ENCODE data around the gene PEX14.

The PEX14 gene

DNA sequence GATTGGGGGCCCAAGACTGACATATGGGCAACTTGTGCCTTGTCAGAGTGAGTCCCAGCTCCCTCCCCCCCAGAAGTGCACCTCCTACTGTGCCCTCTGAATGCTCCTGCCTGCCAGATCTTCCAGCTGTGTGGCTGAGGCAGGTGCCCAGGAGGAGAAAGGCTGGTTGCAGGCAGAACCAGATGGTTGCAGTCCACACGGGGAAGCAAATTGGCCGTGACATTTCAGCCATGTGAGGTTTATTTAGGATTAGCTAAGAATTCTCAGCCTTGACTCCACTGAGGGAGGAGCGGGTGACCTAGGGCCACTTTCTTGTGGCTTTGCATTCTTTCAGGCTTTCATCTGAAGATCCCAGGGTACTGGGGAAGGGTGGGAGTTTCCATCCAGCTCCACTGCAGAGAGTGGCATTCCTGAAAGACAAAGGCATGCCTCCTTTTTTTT, 33.8 kb downstream of the PEX14 start:
- Histone ChIP-seq H3K4me1 (ENCODE audit: low read length) (peaks cover 15% of the 10 kb centered on the region), H2AFZ (ENCODE audit: low read depth, low read length) (no peak overlapping the region), H4K20me1 (ENCODE audit: insufficient read depth, low read length) (peaks cover 54% of the 10 kb centered on the region), H3K9ac (ENCODE audit: low read length) (no peak overlapping the region), H3K79me2 (ENCODE audit: low read length) (peaks cover 11% of the 10 kb centered on the region), H3K9me3 (ENCODE audit: insufficient read depth, low read length) (no peaks in the 10 kb centered on the region), H3K4me2 (ENCODE audit: low read length) (no peak overlapping the region), H3K27ac (ENCODE audit: low read length) (no peak overlapping the region), H3K4me3 (ENCODE audit: low read length) (no peak overlapping the region), H3K27me3 (ENCODE audit: low read depth, low read length) (no peaks in the 10 kb centered on the region), H3K36me3 (replicated peaks; ENCODE audit: low read depth, low read length) (no peaks in the 10 kb centered on the region)
- TF ChIP-seq CTCF (IDR thresholded peaks at IDR 0.05; ENCODE audit: low read depth, low read length), result no peak
- TF ChIP-seq EZH2phosphoT487 (IDR thresholded peaks at IDR 0.05; ENCODE audit: low read depth), result no peak

- H3K4me3 ChIP-seq (ENCODE audit: low read length), result no peak overlapping the region
- no peak overlapping the region for H3K27ac ChIP-seq (ENCODE audit: low read length)
- TF ChIP-seq CTCF (IDR thresholded peaks at IDR 0.05; ENCODE audit: low read depth, low read length) (no peak), EZH2phosphoT487 (IDR thresholded peaks at IDR 0.05; ENCODE audit: low read depth) (no peak)
- peaks cover 15% of the 10 kb centered on the region for H3K4me1 ChIP-seq (ENCODE audit: low read length)
- H3K27me3 ChIP-seq (ENCODE audit: low read depth, low read length), result no peaks in the 10 kb centered on the region
- no peak overlapping the region for H2AFZ ChIP-seq (ENCODE audit: low read depth, low read length)
- peak overlapping the region; percentile 63; the same call in 1 of the 2 replicates for H3K4me2 ChIP-seq (ENCODE audit: low read length)
- no peaks in the 10 kb centered on the region for H3K36me3 ChIP-seq (replicated peaks; ENCODE audit: low read depth, low read length)
- no peak overlapping the region for H3K9ac ChIP-seq (ENCODE audit: low read length)
- H3K79me2 ChIP-seq (ENCODE audit: low read length), result peaks cover 11% of the 10 kb centered on the region
- H3K9me3 ChIP-seq (ENCODE audit: insufficient read depth, low read length), result no peaks in the 10 kb centered on the region
- H4K20me1 ChIP-seq (ENCODE audit: insufficient read depth, low read length), result peaks cover 61% of the 10 kb centered on the region
Measured at GRCh38 chr1:10509809-10510509, 35.2 kb downstream of the PEX14 start.

GRCh38 chr1:10510520-10511493, 36.1 kb downstream of the PEX14 start:
- Histone ChIP-seq H3K27me3 (ENCODE audit: low read depth, low read length) (no peaks in the 10 kb centered on the region), H3K36me3 (replicated peaks; ENCODE audit: low read depth, low read length) (no peaks in the 10 kb centered on the region), H3K4me1 (ENCODE audit: low read length) (peaks cover 15% of the 10 kb centered on the region), H3K27ac (ENCODE audit: low read length) (no peak overlapping the region), H3K4me3 (ENCODE audit: low read length) (peak overlapping the region; percentile 36), H3K9ac (ENCODE audit: low read length) (no peak overlapping the region), H3K4me2 (ENCODE audit: low read length) (peak overlapping the region; percentile 63), H2AFZ (ENCODE audit: low read depth, low read length) (no peak overlapping the region), H3K79me2 (ENCODE audit: low read length) (peaks cover 11% of the 10 kb centered on the region), H3K9me3 (ENCODE audit: insufficient read depth, low read length) (no peaks in the 10 kb centered on the region), H4K20me1 (ENCODE audit: insufficient read depth, low read length) (peaks cover 62% of the 10 kb centered on the region)
- TF ChIP-seq EZH2phosphoT487 (IDR thresholded peaks at IDR 0.05; ENCODE audit: low read depth) (no peak), CTCF (IDR thresholded peaks at IDR 0.05; ENCODE audit: low read depth, low read length) (no peak)

DNA sequence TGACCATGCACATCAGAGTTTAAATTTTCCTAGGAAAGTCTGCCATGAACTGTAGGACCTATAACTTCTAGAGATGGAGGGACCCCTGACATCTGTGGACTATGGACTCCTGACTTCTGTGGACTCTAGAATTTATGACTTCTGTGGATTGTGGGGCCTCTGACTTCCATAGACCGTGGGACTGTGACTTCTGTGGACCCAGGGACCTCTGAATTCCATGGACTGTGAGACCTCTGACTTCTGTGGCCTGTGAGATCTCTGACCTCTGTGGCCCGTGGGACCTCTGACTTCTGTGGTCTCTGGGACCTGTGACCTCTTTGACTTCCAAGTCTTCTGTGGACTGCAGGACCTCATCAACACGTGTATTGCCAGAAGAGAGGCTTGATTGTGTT, 36.7 kb downstream of the PEX14 start:
- TF ChIP-seq EZH2phosphoT487 (IDR thresholded peaks at IDR 0.05; ENCODE audit: low read depth) (no peak), CTCF (IDR thresholded peaks at IDR 0.05; ENCODE audit: low read depth, low read length) (no peak)
- H3K27ac ChIP-seq (ENCODE audit: low read length), result no peak overlapping the region
- peaks cover 15% of the 10 kb centered on the region for H3K4me1 ChIP-seq (ENCODE audit: low read length)
- peaks cover 69% of the 10 kb centered on the region for H4K20me1 ChIP-seq (ENCODE audit: insufficient read depth, low read length)
- peaks cover 11% of the 10 kb centered on the region for H3K79me2 ChIP-seq (ENCODE audit: low read length)
- H3K27me3 ChIP-seq (ENCODE audit: low read depth, low read length), result no peaks in the 10 kb centered on the region
- H3K4me2 ChIP-seq (ENCODE audit: low read length), result peak overlapping the region; percentile 63
- H3K9ac ChIP-seq (ENCODE audit: low read length), result no peak overlapping the region
- no peaks in the 10 kb centered on the region for H3K9me3 ChIP-seq (ENCODE audit: insufficient read depth, low read length)
- H3K36me3 ChIP-seq (replicated peaks; ENCODE audit: low read depth, low read length), result no peaks in the 10 kb centered on the region
- H2AFZ ChIP-seq (ENCODE audit: low read depth, low read length), result no peak overlapping the region
- no peak overlapping the region for H3K4me3 ChIP-seq (ENCODE audit: low read length)

Measured in OCI-LY3 (cell line).